ENCODE measurements around the gene PCDHA7.

- TF ChIP-seq, protein P1, sequence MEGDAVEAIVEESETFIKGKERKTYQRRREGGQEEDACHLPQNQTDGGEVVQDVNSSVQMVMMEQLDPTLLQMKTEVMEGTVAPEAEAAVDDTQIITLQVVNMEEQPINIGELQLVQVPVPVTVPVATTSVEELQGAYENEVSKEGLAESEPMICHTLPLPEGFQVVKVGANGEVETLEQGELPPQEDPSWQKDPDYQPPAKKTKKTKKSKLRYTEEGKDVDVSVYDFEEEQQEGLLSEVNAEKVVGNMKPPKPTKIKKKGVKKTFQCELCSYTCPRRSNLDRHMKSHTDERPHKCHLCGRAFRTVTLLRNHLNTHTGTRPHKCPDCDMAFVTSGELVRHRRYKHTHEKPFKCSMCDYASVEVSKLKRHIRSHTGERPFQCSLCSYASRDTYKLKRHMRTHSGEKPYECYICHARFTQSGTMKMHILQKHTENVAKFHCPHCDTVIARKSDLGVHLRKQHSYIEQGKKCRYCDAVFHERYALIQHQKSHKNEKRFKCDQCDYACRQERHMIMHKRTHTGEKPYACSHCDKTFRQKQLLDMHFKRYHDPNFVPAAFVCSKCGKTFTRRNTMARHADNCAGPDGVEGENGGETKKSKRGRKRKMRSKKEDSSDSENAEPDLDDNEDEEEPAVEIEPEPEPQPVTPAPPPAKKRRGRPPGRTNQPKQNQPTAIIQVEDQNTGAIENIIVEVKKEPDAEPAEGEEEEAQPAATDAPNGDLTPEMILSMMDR (IDR thresholded peaks at IDR 0.05): no peak
- TF ChIP-seq POLR2A (IDR thresholded peaks at IDR 0.05): no peak
Observed at GRCh38 chr5:140808889-140809291, 25.2 kb upstream of the PCDHA7 start.
